Dermis microvascular lymphatic vessel endothelial cell (primary cell): ENCODE results near the gene HEATR1. TPM values are rescaled to one million over a fixed set of nuclear protein-coding genes. Genes with fewer than 3 reads are reported as not detected.
"Not testable (repeated sequence)": the region's sequence is repeated elsewhere in the genome, so short reads cannot be mapped to it uniquely, and the experiment has no call there.

Experiments used
- DNase-seq, 2 donors: peaks; one replicate each; pipeline versions ENCODE4 v3.0.0 to v3.0.0-alpha.2; 2010; ENCODE audit warnings: low read depth in 2 of 2
- total RNA-seq: library from RNA; depleted of rRNA; stranded (reverse); fragments of >200 nt; gene quantifications from 2 replicates; pipeline ENCODE4 v1.2.1, GENCODE V29; 2014

HEATR1 gene
- total RNA-seq, 1 donor from 2014 or later = 22.0 TPM

DNA sequence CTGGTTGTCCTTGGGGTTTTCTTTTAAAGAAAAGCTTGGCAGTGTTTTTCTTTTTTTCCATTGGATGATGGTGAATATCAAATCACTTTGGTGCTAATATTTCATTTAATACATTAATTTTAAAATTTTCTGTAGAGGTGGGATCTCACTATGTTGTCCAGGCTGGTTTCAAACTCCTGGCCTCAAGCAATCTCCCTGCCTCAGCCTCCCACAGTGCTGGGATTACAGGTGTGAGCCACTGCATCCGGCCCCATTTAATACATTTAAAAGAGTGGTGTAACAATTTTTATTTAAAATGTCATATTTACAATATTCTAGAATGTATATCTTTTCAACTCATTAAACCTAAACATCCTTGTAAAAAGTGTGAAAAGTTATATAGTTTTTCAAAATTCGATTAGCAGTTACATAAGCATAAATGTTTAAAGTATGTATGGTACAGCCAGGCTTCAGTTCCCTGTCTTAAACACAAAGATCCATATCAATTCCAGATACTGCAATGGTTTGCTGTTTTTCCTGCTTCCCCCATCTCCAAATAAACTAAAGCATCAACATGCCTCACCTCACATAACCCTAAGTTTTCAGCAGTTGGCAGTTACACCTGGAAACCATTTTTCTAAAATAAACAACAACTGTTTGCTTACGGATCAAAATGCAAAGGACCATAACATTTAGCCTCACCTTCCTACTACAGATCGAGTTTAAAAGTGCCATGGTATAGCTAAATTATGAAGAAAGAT is 89.4 kb downstream of the HEATR1 start:
- no peak for DNase-seq

DNA sequence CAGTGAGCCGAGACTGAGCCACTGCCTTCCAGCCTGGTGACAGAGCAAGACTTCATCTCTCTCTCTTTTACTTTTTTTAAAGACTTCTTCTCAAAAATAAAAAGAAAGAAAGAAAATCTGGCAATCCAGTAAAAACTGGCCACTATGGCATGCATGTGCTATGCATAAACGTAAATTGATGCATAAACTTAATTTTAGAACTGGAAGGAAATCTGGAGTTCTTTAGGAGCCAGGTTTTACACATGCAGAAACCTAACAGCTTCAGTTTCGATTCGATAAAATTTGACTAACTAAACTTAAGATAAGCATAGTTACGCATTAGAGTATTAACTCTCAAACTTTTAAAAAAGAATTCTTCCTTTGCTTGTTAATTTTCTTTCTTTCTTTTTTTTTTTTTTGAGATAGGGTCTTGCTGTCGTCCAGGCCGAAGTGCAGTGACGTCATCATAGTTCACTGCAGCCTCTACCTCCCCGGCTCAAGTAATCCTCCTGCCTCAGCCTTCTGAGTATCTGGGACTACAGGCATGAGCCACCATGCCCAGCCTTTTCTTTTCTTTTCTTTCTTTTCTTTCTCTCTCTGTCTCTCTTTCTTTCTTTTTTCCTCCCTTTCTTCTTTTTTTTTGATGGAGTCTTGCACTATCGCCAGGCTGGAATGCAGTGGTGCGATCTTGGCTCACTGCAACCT is 92.4 kb downstream of the HEATR1 start:
- no peak for DNase-seq

DNA sequence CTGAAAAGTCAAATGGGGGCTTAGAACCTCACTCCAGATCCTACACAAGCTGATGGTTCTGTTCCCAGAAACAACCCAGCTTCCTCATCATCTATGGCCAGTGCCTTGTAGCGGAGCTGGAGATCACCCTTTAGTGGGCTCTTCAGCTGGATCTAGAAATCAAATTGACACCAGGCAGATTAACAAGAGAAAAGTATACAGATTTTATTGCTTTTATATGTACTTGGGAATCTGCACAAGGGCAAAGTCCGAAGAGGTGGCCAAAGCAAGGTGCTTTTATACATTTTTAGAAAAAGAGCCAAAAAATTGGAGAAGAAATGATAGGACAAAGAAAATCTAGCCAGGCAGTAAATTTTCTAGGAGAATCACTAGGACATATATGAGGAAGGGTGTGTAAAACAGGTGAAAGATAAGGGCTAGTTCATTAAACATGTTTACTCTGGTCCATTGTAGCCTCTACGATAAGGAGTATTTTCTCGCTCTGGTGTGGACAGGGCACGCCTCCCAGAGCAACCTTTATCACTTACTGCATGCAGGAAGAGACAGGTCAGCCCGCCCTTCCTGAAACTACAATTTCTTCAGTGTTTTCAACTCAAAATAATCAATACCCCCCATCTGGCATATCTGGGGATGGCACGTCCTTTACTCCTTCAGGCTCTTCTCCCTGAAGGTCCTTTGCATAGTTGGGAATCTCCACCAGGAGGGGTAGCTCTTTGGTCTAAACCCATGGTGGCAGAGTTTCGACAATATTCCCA is 94.5 kb downstream of the HEATR1 start:
- DNase-seq = no peak

DNA sequence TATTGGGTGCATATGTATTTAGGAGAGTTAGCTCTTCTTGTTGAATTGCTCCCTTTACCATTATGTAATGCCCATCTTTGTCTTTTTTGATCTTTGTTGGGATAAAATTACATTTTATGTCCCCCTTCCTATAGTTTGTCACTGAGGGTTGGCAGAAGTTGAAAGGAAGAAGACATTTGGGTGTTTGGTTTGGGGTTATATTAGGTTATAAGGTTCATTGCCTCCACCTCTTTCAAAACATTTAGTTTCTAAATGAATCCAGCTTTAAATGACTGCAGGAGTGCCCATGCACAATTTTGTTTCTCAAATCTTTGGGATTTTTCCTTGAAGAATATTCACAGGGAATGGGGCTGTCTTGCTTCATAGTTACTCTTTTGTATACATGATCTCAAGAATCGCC is 95.1 kb downstream of the HEATR1 start:
- DNase-seq = no peak

DNA sequence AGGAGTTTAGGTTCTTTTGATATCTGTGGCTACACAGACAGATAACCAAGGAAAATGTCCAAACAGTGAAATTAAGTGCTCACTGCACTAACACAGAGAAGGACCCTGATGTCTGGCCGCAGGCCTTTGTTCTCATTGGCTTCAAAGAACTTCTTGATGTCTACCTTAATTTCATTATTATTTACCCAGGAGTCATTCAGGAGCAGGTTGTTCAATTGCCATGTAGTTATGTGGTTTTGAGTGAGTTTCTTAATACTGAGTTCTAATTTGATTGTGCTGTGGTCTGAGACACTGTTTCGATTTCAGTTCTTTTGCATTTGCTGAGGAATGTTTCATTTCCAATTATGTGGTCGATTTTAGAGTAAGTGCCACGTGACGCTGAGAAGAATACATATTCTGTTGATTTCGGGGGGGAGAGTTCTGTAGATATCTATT is 95.7 kb downstream of the HEATR1 start:
- DNase-seq = no peak

DNA sequence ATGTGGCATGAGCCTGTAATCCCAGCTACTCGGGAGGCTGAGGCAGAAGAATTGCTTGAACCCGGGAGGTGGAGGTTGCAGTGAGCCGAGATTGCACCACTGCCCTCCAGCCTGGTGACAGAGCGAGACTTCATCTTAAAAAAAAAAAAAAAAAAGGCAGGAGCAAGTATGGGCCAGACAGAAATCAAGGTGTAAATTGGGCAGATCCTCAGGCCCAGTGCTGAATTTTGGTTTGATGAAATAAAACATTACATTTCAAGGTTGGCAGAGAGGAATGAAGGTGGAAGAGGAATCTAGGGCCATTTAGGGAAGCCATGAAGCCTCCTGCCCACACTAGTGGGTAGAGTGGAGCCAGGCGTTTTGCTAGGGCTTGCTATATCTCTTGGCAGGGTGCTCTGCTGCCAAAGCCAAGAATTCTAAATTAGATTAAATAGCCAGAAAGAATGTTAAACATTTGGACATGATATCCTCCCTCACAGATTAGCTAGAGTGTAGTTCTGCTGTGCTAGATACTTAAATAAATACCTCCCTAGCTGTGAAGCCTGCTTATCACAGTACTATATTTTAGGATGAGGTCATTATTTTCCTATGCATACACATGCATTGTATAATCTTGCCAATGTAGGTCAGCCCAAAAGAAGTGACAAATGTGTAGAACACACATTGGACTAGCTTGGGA is 97.2 kb downstream of the HEATR1 start:
- peak; percentile 19 to 51 for DNase-seq

DNA sequence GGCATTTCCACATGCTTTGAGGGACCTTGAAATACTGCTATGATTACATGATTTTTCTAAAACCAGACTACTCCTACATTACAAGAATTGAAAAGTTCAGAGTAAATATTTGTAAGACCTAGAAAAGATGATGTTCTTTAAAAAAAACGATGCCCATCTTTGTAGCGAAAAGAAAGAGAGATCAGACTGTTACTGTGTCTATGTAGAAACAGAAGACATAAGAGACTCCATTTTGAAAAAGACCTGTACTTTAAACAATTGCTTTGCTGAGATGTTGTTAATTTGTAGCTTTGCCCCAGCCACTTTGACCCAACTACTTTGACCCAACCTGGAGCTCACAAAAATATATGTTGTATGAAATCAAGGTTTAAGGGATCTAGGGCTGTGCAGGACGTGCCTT is 100.0 kb downstream of the HEATR1 start:
- DNase-seq = not testable (repeated sequence)

DNA sequence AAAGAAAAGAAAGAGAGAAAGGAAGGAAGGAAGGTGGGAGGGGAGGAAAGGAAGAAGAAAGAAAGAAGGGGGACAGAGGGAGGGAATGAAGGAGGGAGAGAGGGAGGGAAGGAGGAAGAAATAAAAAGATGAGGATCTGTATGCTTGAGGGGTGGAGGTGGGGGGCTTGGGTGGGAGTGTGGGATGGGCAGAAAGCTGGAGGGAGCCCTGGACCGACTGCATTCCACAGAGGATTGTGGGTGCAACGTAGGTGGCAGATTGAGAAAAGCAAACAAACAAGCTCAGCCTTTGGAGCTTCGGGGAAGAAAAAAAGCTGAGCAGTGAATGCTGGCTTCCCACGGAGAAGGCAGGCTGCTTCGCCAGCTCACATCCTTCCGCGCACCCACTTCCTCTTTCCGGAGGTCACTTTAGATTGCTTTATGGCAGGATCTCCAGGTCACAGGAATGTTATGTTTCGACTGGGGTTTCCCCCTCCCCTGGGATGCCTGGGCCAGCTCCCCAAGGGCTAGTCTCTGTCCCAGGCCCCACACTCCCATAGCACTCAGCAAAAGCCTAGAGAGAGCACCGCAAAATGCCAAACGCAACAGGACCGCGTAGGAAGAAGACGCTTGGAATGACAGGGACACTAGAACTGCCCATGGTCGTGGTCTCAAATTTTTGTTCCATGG is 101.2 kb downstream of the HEATR1 start:
- peak; percentile 83 to 89 for DNase-seq

DNA sequence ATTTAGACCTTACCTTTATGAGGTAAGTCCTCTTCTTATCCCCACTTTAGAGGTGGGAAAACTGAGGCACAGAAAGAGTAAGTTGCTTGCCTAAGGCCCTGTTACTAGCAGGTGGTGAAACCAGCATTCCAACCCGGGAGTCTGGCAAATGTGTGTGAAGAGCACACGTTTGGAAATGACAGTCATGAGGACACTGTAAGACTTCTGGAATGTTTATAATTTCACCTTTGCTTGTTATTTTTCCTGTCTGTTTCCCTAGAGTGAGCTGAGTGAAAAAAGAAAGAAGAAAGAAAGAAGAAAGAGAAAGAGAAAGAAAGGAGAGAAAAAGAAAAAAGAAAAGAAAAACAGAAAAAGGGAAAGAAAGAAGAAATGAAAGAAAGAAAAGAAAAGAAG is 101.7 kb downstream of the HEATR1 start:
- DNase-seq = peak; percentile 55 to 78

DNA sequence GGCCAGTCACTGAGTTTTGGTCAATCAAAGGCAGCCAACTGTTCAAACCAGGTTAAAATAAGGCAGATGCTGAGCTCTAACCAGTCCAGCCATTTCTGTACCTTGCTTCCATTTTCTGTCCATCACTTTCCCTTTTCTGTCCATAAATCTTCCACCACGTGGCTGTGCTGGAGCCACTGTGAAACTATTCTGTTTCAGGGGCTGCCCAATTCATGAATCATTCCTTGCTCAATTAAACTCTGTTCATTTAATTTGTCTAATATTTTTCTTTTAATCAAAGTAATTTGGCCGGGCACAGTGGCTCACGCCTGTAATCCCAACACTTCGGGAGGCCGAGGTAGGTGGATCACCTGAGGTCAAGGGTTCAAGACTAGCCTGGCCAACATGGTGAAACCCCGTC is 103.2 kb downstream of the HEATR1 start:
- DNase-seq = no peak

Other genes starting within 250 kb of the HEATR1 start
- under 0.01 TPM in 2 replicates for gene EDARADD, start 210.2 kb downstream of the HEATR1 start, total RNA-seq
- 127 and 184 TPM in 2 replicates for gene LGALS8, start 80.5 kb downstream of the HEATR1 start, total RNA-seq
- gene ACTN2, start 82.0 kb upstream of the HEATR1 start, total RNA-seq = 0.13 TPM in 1 of 2 replicates, not detected in the other
- gene MTR, start 190.8 kb upstream of the HEATR1 start, total RNA-seq = 28.8 and 30.6 TPM in 2 replicates